HCT116 (cell line): Measurements from ENCODE around the gene PISD.

Experiments
- ELF1 ChIP-seq: IDR thresholded peaks from 2 replicates; pipeline ENCODE4 v1.6.1; 2012; ENCODE audit warnings: low read depth, borderline replicate concordance
- EZH2 ChIP-seq: fragments of 200-600 bp; sonication (generic); IDR thresholded peaks from 2 replicates; pipeline ENCODE4 v1.6.1; 2017; ENCODE audit warnings: antibody characterized with exemption, mixed run types
- EZH2phosphoT487 ChIP-seq: fragments of 200-600 bp; IDR thresholded peaks from 2 replicates; pipeline ENCODE4 v1.6.1; 2018; ENCODE audit warnings: antibody characterized with exemption, borderline replicate concordance
- POLR2A ChIP-seq: IDR thresholded peaks from 2 replicates; pipeline ENCODE4 v1.7.0; 2011; ENCODE audit warnings: borderline replicate concordance; ENCODE audit not compliant: insufficient read depth, insufficient read length; ENCODE audit errors: extremely low read depth
- POLR2AphosphoS5 ChIP-seq: IDR thresholded peaks from 2 replicates; pipeline ENCODE4 v1.6.1; 2011; ENCODE audit warnings: mild to moderate bottlenecking, low read depth, low read length, moderate library complexity
- RAD21 ChIP-seq: IDR thresholded peaks from 2 replicates; pipeline ENCODE4 v1.6.1; 2012; ENCODE audit warnings: low read depth, mild to moderate bottlenecking
- YY1 ChIP-seq: IDR thresholded peaks from 2 replicates; pipeline ENCODE4 v1.6.1; 2011; ENCODE audit warnings: low read length, low read depth, moderate library complexity, mild to moderate bottlenecking; ENCODE audit not compliant: insufficient replicate concordance; ENCODE audit errors: extremely low read depth
- ZBTB33 ChIP-seq: IDR thresholded peaks from 2 replicates; pipeline ENCODE4 v1.6.1; 2011; ENCODE audit warnings: mild to moderate bottlenecking, low read length, moderate library complexity; ENCODE audit not compliant: insufficient replicate concordance; ENCODE audit errors: extremely low read depth
- ZFX ChIP-seq: fragments of 450-650 bp; IDR thresholded peaks from 2 replicates; pipeline ENCODE4 v1.6.1; 2017
- TF ChIP-seq, protein P1 (sequence below), 3 experiments: fragments of 200-600 bp in 1 of 3; sonication (generic) in 1 of 3; IDR thresholded peaks in 2 of 3; conservative IDR thresholded peaks in 1 of 3; 2 replicates each; pipeline ENCODE4 v1.5.1; 2012 to 2017; ENCODE audit warnings: low read depth in 2 of 3, low read length in 2 of 3, antibody characterized with exemption in 1 of 3, borderline replicate concordance in 1 of 3, control low read depth in 1 of 3, mild to moderate bottlenecking in 1 of 3, mixed read lengths in 1 of 3, mixed run types in 1 of 3, moderate library complexity in 1 of 3; ENCODE audit not compliant: insufficient read depth in 1 of 3
- TF ChIP-seq, protein P2 (sequence below): IDR thresholded peaks from 2 replicates; pipeline ENCODE4 v1.6.1; 2012; ENCODE audit warnings: low read depth

DNA sequence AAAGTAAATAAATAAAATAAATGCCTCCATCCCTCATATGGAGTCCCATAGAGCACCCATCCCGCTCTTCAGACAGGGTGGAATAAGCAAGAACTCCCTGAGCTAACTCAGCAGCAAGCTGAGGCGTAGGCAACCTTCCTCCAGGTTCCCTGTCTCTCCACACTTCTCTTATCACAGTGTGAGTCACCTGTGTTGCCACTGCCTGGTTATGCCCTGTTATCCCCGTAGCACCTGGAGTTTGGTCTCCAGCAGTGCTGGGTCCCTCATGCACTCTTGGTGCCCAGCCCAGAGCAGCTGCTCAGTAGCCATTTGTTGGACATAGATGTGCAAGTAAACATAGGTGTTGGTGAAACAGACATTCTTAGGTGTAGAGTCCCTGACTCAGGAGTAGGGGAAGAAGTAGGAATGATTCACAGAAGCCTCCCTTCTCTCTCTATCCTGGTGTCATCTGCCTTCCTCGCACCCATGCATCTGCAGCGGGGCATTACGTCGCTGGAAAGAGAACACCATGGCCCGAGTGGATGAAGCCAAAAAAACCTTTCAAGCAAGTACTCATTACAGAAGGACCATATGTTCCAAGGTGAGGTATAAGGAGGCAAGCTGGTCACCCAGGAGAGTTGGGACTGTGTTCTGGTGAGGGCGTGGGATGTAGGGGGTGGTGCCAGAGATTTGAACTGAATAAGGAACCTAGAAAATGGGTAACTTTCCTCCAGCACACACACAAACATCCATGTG is 56.0 kb downstream of the PISD start:
- TF ChIP-seq, protein P1, sequence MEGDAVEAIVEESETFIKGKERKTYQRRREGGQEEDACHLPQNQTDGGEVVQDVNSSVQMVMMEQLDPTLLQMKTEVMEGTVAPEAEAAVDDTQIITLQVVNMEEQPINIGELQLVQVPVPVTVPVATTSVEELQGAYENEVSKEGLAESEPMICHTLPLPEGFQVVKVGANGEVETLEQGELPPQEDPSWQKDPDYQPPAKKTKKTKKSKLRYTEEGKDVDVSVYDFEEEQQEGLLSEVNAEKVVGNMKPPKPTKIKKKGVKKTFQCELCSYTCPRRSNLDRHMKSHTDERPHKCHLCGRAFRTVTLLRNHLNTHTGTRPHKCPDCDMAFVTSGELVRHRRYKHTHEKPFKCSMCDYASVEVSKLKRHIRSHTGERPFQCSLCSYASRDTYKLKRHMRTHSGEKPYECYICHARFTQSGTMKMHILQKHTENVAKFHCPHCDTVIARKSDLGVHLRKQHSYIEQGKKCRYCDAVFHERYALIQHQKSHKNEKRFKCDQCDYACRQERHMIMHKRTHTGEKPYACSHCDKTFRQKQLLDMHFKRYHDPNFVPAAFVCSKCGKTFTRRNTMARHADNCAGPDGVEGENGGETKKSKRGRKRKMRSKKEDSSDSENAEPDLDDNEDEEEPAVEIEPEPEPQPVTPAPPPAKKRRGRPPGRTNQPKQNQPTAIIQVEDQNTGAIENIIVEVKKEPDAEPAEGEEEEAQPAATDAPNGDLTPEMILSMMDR (IDR thresholded peaks at IDR 0.05 in 2 of 3, conservative IDR thresholded peaks at IDR 0.05 in 1 of 3; ENCODE audit: borderline replicate concordance in 1 of 3, insufficient read depth in 1 of 3, low read depth in 2 of 3, low read length in 2 of 3), result no peak
- no peak for TF ChIP-seq POLR2A
- no peak for TF ChIP-seq ZBTB33
- TF ChIP-seq RAD21, result no peak
- TF ChIP-seq YY1, result no peak
- no peak for TF ChIP-seq ELF1
- TF ChIP-seq, protein P2, sequence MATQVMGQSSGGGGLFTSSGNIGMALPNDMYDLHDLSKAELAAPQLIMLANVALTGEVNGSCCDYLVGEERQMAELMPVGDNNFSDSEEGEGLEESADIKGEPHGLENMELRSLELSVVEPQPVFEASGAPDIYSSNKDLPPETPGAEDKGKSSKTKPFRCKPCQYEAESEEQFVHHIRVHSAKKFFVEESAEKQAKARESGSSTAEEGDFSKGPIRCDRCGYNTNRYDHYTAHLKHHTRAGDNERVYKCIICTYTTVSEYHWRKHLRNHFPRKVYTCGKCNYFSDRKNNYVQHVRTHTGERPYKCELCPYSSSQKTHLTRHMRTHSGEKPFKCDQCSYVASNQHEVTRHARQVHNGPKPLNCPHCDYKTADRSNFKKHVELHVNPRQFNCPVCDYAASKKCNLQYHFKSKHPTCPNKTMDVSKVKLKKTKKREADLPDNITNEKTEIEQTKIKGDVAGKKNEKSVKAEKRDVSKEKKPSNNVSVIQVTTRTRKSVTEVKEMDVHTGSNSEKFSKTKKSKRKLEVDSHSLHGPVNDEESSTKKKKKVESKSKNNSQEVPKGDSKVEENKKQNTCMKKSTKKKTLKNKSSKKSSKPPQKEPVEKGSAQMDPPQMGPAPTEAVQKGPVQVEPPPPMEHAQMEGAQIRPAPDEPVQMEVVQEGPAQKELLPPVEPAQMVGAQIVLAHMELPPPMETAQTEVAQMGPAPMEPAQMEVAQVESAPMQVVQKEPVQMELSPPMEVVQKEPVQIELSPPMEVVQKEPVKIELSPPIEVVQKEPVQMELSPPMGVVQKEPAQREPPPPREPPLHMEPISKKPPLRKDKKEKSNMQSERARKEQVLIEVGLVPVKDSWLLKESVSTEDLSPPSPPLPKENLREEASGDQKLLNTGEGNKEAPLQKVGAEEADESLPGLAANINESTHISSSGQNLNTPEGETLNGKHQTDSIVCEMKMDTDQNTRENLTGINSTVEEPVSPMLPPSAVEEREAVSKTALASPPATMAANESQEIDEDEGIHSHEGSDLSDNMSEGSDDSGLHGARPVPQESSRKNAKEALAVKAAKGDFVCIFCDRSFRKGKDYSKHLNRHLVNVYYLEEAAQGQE, result no peak
- no peak for TF ChIP-seq ZFX
- TF ChIP-seq POLR2AphosphoS5, result no peak
- no peak for TF ChIP-seq EZH2
- no peak for TF ChIP-seq EZH2phosphoT487
